Measurements from ENCODE around the gene TUBGCP2. TPM values are rescaled to one million over a fixed set of nuclear protein-coding genes. Genes with fewer than 3 reads are reported as not detected.
A peak's percentile ranks its signal among the peaks of the same experiment; 100 is the strongest.

Gene TUBGCP2
- total RNA-seq, 1 experiment from 2014 or later: 35.4 TPM

- ATAC-seq: peak; percentile 34; the same call in 1 of the 2 replicates
- no peak overlapping the region for H3K27ac ChIP-seq (ENCODE audit: low read depth, low read length)
- no peaks in the 10 kb centered on the region for H3K27me3 ChIP-seq (ENCODE audit: insufficient read depth, low read length)
- no peak for DNase-seq (ENCODE audit: low read depth, low spot score)
- peaks cover 0 to 4% of the 10 kb centered on the region in 2 experiments; a peak in 2 of 4 replicates for H3K4me1 ChIP-seq (ENCODE audit: control insufficient read depth in 1 of 2, insufficient read depth in 2 of 2, low read length in 2 of 2)
- H3K9me3 ChIP-seq (ENCODE audit: control insufficient read depth in 1 of 2, insufficient read depth in 1 of 2, low read depth in 1 of 2, low read length in 2 of 2): no peaks in the 10 kb centered on the region
- H2AFZ ChIP-seq (ENCODE audit: low read depth, low read length, poor library complexity, severe bottlenecking): no peak overlapping the region
- H3K9ac ChIP-seq (ENCODE audit: low read length): no peak overlapping the region
- H3K4me3 ChIP-seq (replicated peaks in 1 of 2; ENCODE audit: low read depth in 1 of 2, low read length in 2 of 2): no peak overlapping the region
- intact Hi-C loops (cut with micrococcal nuclease): no loop called here
- RAD21 ChIA-PET (ENCODE audit: low non-redundant PET in 1 of 2, low total read pairs in 2 of 2, uncharacterized antibody in 2 of 2, unreplicated experiment in 2 of 2): no interaction called here
- POLR2A ChIA-PET: no interaction called here
- no peaks in the 10 kb centered on the region for H3K79me2 ChIP-seq (ENCODE audit: insufficient read depth, low read length)
- CTCF ChIA-PET: no interaction called here
- H4K20me1 ChIP-seq (ENCODE audit: insufficient read depth): no peaks in the 10 kb centered on the region
- no TSS peak for BruUV-seq (replicated peaks)
- TF ChIP-seq FOSL1 (IDR thresholded peaks at IDR 0.05; ENCODE audit: low read depth) (no peak), RAD21 (IDR thresholded peaks at IDR 0.05; ENCODE audit: low read depth) (peak; percentile 24; the same call in 1 of the 2 replicates)
- no peak overlapping the region for H3K4me2 ChIP-seq (ENCODE audit: low read length)
- H3K9me2 ChIP-seq (ENCODE audit: insufficient read depth): no peaks in the 10 kb centered on the region
- H3K36me3 ChIP-seq (ENCODE audit: control insufficient read depth in 1 of 2, insufficient read depth in 2 of 2, low read length in 2 of 2): no peaks in the 10 kb centered on the region
Measured at GRCh38 chr10:133267829-133268228, 40.8 kb downstream of the TUBGCP2 start.

- no TSS peak for BruUV-seq (replicated peaks)
- no peaks in the 10 kb centered on the region for H3K79me2 ChIP-seq (ENCODE audit: insufficient read depth, low read length)
- no peaks in the 10 kb centered on the region for H3K9me3 ChIP-seq (ENCODE audit: control insufficient read depth in 1 of 2, insufficient read depth in 1 of 2, low read depth in 1 of 2, low read length in 2 of 2)
- H3K9me2 ChIP-seq (ENCODE audit: insufficient read depth): no peaks in the 10 kb centered on the region
- ChIA-PET POLR2A (no interaction called here), RAD21 (ENCODE audit: low non-redundant PET in 1 of 2, low total read pairs in 2 of 2, uncharacterized antibody in 2 of 2, unreplicated experiment in 2 of 2) (no interaction called here), CTCF (no interaction called here)
- no peak overlapping the region for H3K4me3 ChIP-seq (replicated peaks in 1 of 2; ENCODE audit: low read depth in 1 of 2, low read length in 2 of 2)
- peaks cover 3 to 7% of the 10 kb centered on the region in 2 experiments; a peak in 3 of 4 replicates for H3K4me1 ChIP-seq (ENCODE audit: control insufficient read depth in 1 of 2, insufficient read depth in 2 of 2, low read length in 2 of 2)
- no peak for TF ChIP-seq EGR1 (IDR thresholded peaks at IDR 0.05; ENCODE audit: low read depth)
- DNase-seq (ENCODE audit: low read depth, low spot score) (no peak), ATAC-seq (no peak)
- no peaks in the 10 kb centered on the region for H3K36me3 ChIP-seq (ENCODE audit: control insufficient read depth in 1 of 2, insufficient read depth in 2 of 2, low read length in 2 of 2)
- H3K27ac ChIP-seq (ENCODE audit: low read depth, low read length): no peak overlapping the region
- H4K20me1 ChIP-seq (ENCODE audit: insufficient read depth): no peaks in the 10 kb centered on the region
- H2AFZ ChIP-seq (ENCODE audit: low read depth, low read length, poor library complexity, severe bottlenecking): no peak overlapping the region
- H3K9ac ChIP-seq (ENCODE audit: low read length): no peak overlapping the region
- no peaks in the 10 kb centered on the region for H3K27me3 ChIP-seq (ENCODE audit: insufficient read depth, low read length)
- no peak overlapping the region for H3K4me2 ChIP-seq (ENCODE audit: low read length)
- intact Hi-C loops (cut with micrococcal nuclease): no loop called here
Measured at GRCh38 chr10:133267293-133267692, 41.4 kb downstream of the TUBGCP2 start.
